Panc1 (cell line): Measurements from ENCODE around the gene GLIPR2. TPM values are rescaled to one million over a fixed set of nuclear protein-coding genes. Genes with fewer than 3 reads are reported as not detected.
A peak's percentile ranks its signal among the peaks of the same experiment; 100 is the strongest.

Source experiments
- ATAC-seq: fragments of 200-7000 bp; cut with Tn5 transposase; 2 replicates; pipeline ENCODE4 v1.9.1; 2020; ENCODE audit warnings: mild to moderate bottlenecking, moderate library complexity
- BruUV-seq: library from RNA; stranded (reverse); fragments of 400-500 nt; replicated peaks from 2 replicates; lab custom pipeline; 2021; lab: Mats Ljungman, UMichigan
- CTCF ChIA-PET: fragments of 300-600 bp; sonication (Branson Sonifier 250); formaldehyde crosslinking; loops from one replicate; lab custom pipeline; 2022; ENCODE audit warnings: antibody characterized with exemption; lab: Charles Lee
- POLR2A ChIA-PET: fragments of 300-600 bp; sonication (Branson Sonifier 250); formaldehyde crosslinking; loops from one replicate; lab custom pipeline; 2022; ENCODE audit warnings: antibody characterized with exemption; lab: Charles Lee
- DNase-seq: peaks from one replicate; pipeline ENCODE4 v3.0.0-alpha.2; 2010; ENCODE audit warnings: low read depth, low spot score
- H3K27ac ChIP-seq: 2 replicates; pipeline ENCODE4 v1.5.1; 2011; ENCODE audit warnings: mild to moderate bottlenecking, low read length, inconsistent platforms
- H3K27me3 ChIP-seq: fragments of 200-500 bp; sonication (Bioruptor generic); 2 replicates; pipeline ENCODE4 v1.6.0; 2014; ENCODE audit warnings: low read length, inconsistent platforms; ENCODE audit not compliant: control insufficient read depth, insufficient read depth
- H3K36me3 ChIP-seq: fragments of 200-500 bp; sonication (Bioruptor generic); 2 replicates; pipeline ENCODE4 v1.5.1; 2014; ENCODE audit warnings: inconsistent platforms, mild to moderate bottlenecking, low read length, moderate library complexity; ENCODE audit not compliant: control insufficient read depth, insufficient read depth
- H3K4me1 ChIP-seq: 2 replicates; pipeline ENCODE4 v1.5.1; 2011; ENCODE audit warnings: inconsistent platforms, mild to moderate bottlenecking, low read length, moderate library complexity; ENCODE audit not compliant: control insufficient read depth, insufficient read depth
- H3K4me3 ChIP-seq, 2 experiments: 2 replicates each; pipeline ENCODE4 v1.5.1; 2011 to 2012; ENCODE audit warnings: low read depth in 2 of 2, low read length in 2 of 2, mild to moderate bottlenecking in 2 of 2, inconsistent platforms in 1 of 2, moderate library complexity in 1 of 2
- H3K9me3 ChIP-seq: fragments of 200-500 bp; sonication (Bioruptor generic); 2 replicates; pipeline ENCODE4 v1.5.1; 2014; ENCODE audit warnings: low read depth, mild to moderate bottlenecking, inconsistent platforms, low read length, moderate library complexity; ENCODE audit not compliant: control insufficient read depth, insufficient read depth
- POLR2AphosphoS5 ChIP-seq: IDR thresholded peaks from 2 replicates; pipeline ENCODE4 v1.6.1; 2012; ENCODE audit warnings: mild to moderate bottlenecking, low read depth, low read length, moderate library complexity
- SIN3A ChIP-seq: IDR thresholded peaks from 2 replicates; pipeline ENCODE4 v1.6.1; 2012; ENCODE audit warnings: low read depth, mild to moderate bottlenecking, low read length, moderate library complexity, borderline replicate concordance; ENCODE audit not compliant: insufficient read depth
- TCF7L2 ChIP-seq: IDR thresholded peaks from 2 replicates; pipeline ENCODE4 v1.6.1; 2011; ENCODE audit warnings: mild to moderate bottlenecking, low read depth, low read length, inconsistent platforms
- in situ Hi-C: cut with HindIII; loops from 2 replicates; pipeline ENCODE4 v1.10.0; 2016; ENCODE audit warnings: low sequenced_read_pairs, low pct_unique_long_range_greater_than_20kb
- intact Hi-C: fragments of 100-400 bp; cut with micrococcal nuclease; formaldehyde crosslinking; loops from one replicate; pipeline ENCODE4 v1.10.0; 2022; ENCODE audit not compliant: unreplicated experiment
- total RNA-seq: library from RNA; stranded (reverse); gene quantifications from one replicate; pipeline ENCODE4 v1.2.1, GENCODE V29; 2021; ENCODE audit not compliant: unreplicated experiment
- TF ChIP-seq, protein P1 (sequence below), 2 experiments: IDR thresholded peaks; 2 replicates each; pipeline ENCODE4 v1.6.1; 2011 to 2012; ENCODE audit warnings: low read depth in 2 of 2, control low read depth in 1 of 2, low read length in 1 of 2, mild to moderate bottlenecking in 1 of 2, moderate library complexity in 1 of 2; ENCODE audit not compliant: insufficient read depth in 1 of 2
- TF ChIP-seq, protein P2 (sequence below): fragments of 450-650 bp; IDR thresholded peaks from 2 replicates; pipeline ENCODE4 v1.5.1; 2017; ENCODE audit warnings: mild to moderate bottlenecking

The GLIPR2 gene
- total RNA-seq, 1 experiment from 2014 or later = 4.9 TPM

DNA sequence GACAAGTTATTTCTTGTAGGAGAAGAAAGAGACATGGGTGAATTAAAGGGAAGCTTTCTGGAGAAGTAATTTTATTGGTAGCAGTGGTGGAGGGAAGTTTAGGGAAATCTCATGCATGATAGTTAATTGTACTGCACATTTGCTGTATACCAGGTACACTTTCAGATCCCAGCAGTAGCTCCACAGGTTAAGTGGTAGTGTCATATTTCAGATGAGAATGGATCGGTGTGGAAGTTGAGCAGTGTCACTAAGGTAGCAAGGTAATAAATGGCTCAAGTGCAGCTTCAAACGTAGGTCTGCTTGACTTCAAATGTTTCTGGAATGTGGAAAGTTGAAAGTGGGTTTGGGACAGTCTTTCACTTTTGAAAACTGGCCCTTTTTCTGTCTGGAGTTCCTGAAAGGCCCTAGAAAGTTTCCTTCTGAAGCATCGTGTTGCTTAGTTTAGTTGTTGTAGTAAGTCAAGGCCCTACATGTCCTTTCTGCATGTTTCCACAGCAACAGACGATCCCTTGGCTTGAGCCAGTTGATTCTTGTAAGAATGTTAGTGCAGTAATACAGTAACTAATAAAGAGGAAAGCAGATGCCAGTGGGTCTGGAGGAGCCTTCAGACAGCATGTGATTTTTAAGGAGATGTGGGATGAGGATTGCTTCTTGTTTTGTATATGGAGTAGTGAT lies 57.9 kb downstream of the GLIPR2 start:
- ChIA-PET CTCF (no interaction called here), POLR2A (no interaction called here)
- Histone ChIP-seq H3K4me1 (peaks cover 30% of the 10 kb centered on the region), H3K27me3 (no peaks in the 10 kb centered on the region), H3K4me3 (0 out of 4 replicates have a peak overlapping the region, but pooled peaks of 1 of the 2 experiments have one; percentile 9), H3K27ac (no peak overlapping the region), H3K9me3 (no peaks in the 10 kb centered on the region), H3K36me3 (peaks cover 23% of the 10 kb centered on the region)
- TF ChIP-seq, protein P1, sequence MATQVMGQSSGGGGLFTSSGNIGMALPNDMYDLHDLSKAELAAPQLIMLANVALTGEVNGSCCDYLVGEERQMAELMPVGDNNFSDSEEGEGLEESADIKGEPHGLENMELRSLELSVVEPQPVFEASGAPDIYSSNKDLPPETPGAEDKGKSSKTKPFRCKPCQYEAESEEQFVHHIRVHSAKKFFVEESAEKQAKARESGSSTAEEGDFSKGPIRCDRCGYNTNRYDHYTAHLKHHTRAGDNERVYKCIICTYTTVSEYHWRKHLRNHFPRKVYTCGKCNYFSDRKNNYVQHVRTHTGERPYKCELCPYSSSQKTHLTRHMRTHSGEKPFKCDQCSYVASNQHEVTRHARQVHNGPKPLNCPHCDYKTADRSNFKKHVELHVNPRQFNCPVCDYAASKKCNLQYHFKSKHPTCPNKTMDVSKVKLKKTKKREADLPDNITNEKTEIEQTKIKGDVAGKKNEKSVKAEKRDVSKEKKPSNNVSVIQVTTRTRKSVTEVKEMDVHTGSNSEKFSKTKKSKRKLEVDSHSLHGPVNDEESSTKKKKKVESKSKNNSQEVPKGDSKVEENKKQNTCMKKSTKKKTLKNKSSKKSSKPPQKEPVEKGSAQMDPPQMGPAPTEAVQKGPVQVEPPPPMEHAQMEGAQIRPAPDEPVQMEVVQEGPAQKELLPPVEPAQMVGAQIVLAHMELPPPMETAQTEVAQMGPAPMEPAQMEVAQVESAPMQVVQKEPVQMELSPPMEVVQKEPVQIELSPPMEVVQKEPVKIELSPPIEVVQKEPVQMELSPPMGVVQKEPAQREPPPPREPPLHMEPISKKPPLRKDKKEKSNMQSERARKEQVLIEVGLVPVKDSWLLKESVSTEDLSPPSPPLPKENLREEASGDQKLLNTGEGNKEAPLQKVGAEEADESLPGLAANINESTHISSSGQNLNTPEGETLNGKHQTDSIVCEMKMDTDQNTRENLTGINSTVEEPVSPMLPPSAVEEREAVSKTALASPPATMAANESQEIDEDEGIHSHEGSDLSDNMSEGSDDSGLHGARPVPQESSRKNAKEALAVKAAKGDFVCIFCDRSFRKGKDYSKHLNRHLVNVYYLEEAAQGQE (IDR thresholded peaks at IDR 0.05; ENCODE audit: insufficient read depth in 1 of 2, low read depth in 2 of 2, low read length in 1 of 2) = no peak
- TF ChIP-seq SIN3A = no peak
- TF ChIP-seq, protein P2, sequence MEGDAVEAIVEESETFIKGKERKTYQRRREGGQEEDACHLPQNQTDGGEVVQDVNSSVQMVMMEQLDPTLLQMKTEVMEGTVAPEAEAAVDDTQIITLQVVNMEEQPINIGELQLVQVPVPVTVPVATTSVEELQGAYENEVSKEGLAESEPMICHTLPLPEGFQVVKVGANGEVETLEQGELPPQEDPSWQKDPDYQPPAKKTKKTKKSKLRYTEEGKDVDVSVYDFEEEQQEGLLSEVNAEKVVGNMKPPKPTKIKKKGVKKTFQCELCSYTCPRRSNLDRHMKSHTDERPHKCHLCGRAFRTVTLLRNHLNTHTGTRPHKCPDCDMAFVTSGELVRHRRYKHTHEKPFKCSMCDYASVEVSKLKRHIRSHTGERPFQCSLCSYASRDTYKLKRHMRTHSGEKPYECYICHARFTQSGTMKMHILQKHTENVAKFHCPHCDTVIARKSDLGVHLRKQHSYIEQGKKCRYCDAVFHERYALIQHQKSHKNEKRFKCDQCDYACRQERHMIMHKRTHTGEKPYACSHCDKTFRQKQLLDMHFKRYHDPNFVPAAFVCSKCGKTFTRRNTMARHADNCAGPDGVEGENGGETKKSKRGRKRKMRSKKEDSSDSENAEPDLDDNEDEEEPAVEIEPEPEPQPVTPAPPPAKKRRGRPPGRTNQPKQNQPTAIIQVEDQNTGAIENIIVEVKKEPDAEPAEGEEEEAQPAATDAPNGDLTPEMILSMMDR = no peak
- TF ChIP-seq TCF7L2 = no peak
- no peak for TF ChIP-seq POLR2AphosphoS5
- in situ Hi-C loops = no loop called here
- intact Hi-C loops = no loop called here
- BruUV-seq = no TSS peak
- ATAC-seq (no peak), DNase-seq (no peak)

DNA sequence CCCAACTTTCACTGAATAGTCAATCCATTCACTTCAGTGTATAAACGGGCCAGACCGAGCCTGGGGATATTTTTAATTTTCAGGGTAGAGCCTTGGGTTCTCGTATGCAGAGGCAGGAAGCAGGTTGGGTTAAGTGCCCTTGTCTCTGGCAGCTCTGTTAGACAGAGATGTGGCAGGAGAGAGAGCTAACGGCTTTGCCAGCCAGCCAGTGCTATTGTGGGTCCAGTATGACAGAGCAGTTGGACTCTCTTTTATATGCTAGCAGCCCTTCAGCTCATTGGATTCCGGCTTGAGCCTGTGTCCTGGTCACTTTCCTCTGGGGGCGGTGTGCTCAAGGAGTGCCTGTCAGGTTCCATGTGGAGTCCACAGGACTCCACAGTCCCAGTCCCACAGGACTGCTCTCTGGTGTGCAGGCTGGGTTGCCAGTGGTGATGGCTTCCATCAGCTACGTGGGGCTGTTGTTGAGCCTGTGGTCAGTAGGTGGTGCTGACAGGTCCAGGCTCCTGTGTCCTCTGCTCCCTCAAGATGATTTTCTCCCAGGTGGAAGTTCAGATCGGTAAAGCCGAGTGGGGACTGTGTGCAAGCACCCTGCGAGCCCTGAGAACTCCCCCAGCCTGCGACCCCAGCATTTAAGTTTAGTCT lies 68.5 kb downstream of the GLIPR2 start:
- ChIA-PET POLR2A (no interaction called here), CTCF (interaction anchor here (1.2 kb wide), 1 partner anchor 13 kb away, joined by 4 read pairs; no protein-coding TSS in a partner anchor)
- no TSS peak for BruUV-seq
- intact Hi-C loops = no loop called here
- ATAC-seq = peak; percentile 84
- no peak overlapping the region for H3K27ac ChIP-seq
- H3K9me3 ChIP-seq = no peaks in the 10 kb centered on the region
- H3K4me3 ChIP-seq = no peak overlapping the region
- in situ Hi-C loops = no loop called here
- TF ChIP-seq, protein P1 (IDR thresholded peaks at IDR 0.05; ENCODE audit: insufficient read depth in 1 of 2, low read depth in 2 of 2, low read length in 1 of 2) = no peak
- TF ChIP-seq TCF7L2 = no peak
- no peak for TF ChIP-seq SIN3A
- TF ChIP-seq POLR2AphosphoS5 = no peak
- TF ChIP-seq, protein P2 = no peak
- no peak for DNase-seq
- H3K36me3 ChIP-seq = peaks cover 79% of the 10 kb centered on the region
- peaks cover 11% of the 10 kb centered on the region; the same call in 1 of the 2 replicates for H3K4me1 ChIP-seq
- H3K27me3 ChIP-seq = no peaks in the 10 kb centered on the region
